Femur (tissue), 1 donor: ENCODE results near the gene IL10RA.
"Not testable (repeated sequence)": the region's sequence is repeated elsewhere in the genome, so short reads cannot be mapped to it uniquely, and the experiment has no call there.

Experiments
- DNase-seq: peaks from one replicate; pipeline ENCODE4 v3.0.0-alpha.2; 2017

Gene IL10RA

DNA sequence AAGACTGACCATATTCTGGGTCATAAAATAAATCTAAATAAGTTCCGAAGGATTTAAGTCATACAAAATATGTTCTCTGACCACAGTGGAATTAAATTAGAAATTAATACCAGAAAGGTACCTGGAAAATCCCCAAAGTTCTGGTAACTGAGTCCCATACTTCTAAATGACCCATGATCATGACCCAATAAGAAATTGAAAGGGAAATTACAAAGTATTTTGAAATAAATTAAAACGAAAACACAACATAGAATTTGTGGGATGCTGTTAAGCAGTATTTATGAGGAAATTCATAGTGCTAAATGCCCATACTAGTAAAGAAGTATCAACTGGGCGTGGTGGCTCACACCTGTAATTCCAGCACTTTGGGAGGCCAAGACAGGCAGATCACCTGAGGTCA lies 23.4 kb upstream of the IL10RA start:
- no peak for DNase-seq

DNA sequence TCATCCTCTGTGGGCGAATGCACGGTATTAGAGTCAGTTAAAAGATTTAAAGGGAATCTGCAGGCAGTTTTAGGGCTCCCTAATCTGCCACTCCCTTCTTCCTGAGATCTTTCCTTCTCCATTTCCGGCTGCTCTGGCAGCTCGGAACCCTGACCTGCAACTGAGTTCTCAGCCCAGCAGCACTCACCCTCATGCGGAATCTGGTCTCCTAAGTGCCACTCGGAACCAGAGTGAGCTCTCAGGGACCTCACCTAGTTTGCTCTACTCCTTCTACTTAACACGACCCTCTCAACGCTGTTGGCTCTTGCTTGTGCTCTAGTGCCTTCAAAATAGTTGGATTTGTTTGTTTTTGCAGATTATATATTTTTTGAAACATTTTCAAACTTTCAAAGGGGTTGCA lies 19.3 kb upstream of the IL10RA start:
- no peak for DNase-seq

DNA sequence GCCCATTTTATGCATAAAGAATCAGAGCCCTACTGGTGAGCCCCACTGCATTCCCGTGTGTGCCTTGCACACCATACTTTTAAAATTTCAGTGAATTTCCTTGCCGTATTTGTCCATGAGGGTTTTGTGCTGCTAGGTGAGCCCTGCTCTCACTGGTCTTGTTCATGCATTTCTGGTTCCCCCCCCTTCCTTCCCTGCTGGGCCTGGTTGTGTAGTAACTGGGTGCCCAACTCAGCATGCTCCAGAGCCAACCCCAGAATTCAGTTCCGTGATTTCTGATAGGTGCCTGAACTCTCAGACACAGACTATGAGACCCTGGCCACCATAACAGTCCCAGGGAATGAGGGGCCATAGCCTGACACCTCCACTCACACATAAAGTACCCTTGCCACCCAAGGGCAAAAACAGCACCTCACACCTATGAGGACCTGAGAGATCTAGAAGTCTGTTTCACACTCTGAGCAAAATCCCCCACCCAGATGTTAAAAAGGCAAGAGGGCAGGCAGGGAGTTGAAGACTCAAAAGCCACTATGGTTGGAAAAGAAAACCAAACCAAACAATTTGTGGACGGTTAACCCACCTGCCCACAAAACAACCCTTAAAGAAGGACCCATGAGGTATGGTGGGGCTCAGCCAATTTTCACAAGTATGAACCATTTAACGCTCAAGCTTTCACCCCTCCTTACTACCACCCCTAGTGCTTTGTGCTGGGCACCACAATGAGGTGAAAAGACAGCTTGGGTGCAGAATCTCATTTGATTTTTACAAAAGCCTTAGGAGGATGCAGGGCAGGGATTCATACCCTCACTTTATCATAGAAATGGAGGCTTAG lies 16.8 kb upstream of the IL10RA start:
- no peak for DNase-seq

DNA sequence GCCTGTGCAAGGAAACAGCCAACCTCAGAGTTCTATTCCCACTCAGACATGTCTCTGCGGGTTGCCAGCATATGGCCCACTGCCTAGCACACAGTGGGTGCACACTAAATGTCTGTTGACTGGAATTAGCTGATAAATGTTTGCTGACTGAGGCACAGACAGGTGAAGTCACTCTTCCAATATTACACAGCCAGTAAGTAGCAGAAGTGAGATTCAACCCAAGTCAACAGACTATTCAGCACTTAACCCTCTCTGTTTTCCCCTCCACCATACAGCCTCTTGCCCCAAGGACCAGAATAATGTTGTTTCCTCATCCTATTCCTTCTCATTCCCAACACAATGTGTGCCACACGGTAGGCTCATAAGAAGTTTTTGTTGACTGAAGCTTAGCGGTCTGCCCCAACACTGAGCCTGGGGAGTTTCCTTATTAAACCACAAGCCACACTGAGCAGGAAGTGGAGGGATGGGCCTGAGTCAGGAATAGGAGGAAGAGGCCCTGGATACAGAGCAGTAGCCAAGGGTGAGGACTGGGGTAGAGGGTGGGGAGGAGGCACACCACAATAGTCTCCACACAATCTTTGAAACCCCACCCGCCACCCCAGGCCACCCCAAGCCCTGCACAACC lies 15.7 kb upstream of the IL10RA start:
- DNase-seq = no peak

DNA sequence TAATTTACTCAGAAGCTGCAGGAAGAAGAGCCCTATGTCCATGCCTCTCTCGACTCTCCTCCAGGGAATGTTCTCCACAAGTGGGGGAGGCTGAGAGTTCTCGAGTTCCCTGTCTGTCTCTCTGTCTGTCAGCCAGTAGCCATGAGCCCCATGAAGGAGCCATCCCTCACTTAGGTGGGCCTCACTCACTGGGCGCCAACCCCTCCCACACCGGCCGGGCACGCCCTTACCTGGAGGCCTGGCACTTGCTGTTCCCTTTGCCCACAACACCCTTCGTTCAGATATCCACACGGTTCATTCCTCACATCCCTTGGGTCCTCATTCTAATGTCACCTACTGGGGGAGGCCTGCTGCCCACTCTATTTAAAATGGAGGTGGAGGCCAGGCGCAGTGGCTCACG lies 14.2 kb upstream of the IL10RA start:
- no peak for DNase-seq

DNA sequence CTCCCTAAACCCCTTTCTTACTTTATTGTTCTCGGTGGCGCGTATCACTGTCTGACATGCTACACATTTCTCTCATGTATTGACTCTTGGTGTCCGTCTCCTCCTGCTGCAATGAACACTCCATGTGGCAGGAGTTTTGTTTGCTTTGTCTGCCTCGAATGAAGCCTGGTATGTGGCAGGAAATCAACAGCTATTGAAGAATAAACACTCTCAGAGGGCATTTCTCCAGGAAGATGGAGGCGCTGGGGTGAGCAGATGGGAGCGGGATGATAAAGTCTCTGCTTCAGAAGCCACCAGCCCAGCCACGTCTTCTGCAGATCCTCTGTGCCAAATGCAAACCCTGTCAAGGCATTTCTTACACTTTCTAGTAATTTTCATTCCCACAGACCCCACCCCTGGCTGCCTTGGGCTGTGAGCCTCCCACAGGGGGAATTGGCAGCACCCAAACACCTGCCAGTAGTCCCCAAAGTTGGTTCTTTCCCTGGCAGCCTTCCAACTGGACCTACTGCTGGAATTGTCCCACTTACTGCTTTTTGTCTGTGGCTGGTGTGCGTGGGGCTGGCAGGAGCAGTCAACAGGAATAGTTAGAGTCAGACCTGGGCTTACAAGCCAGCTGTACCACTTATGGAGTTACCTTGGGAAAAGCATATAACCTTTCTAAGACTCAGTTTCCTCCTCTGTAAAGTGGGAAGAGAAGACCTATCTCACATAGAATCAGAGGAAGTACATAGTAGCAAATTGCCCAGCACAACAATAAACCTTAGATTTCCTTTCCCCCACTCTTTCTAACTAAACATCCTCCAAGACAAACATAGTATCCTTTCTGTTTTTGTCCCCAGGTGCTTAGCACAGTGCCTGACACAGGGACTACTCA lies 13.3 kb upstream of the IL10RA start:
- DNase-seq = no peak

DNA sequence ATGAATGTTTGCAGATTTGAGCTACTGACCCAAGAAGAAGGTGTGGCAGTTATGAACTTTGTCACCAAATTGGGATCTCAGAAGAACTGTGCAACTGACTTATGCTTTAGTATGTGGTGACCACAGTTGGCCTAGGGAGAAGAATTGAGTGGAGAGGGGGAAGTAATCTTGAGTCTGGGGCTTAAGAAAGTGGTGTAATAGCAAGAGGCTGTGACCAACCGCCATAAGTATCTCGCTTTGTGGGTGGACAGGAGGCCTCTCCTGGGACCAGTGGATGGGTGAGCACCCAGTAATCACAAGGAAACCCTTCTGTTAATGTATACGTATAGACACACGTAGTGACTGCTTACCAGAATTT lies 12.7 kb upstream of the IL10RA start:
- DNase-seq = no peak

DNA sequence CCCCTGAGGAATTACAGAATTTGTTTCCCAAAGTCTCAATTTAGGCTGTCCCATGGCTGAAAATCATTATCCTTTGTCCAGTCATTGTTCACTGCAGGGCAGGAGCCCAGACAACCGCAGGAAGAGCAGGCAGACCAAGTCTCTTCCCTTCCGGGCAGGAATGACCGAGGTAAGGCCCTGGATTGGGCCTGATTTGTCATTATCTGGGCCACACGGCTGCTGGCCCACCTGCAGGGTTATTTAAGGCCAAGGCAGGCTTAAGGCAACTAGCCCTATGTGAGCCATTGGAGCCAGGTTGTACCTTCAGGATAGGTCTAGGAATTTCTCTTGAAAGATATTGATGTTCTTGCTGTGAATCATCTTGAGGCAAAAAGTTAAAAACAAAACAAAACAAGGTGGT lies 9.7 kb upstream of the IL10RA start:
- DNase-seq = no peak

DNA sequence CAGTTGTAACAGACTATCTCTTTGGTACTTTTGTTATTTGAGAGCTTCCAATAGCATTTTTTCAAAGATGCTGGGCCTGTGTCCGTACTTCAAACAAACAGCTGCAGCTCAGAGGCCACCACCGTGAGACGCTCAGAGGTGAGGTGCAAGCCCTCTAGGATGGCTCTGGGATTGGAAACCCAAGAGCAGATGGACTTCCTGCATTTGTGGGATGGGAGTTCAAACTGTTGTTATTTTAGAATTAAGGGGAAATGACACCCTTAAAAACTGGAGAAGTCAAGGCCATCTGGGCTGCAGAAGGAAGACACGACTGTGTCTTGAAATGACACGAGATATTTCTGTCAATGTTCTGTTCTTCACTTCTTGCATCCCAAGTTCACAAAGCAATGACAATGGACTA lies 9.2 kb upstream of the IL10RA start:
- no peak for DNase-seq

DNA sequence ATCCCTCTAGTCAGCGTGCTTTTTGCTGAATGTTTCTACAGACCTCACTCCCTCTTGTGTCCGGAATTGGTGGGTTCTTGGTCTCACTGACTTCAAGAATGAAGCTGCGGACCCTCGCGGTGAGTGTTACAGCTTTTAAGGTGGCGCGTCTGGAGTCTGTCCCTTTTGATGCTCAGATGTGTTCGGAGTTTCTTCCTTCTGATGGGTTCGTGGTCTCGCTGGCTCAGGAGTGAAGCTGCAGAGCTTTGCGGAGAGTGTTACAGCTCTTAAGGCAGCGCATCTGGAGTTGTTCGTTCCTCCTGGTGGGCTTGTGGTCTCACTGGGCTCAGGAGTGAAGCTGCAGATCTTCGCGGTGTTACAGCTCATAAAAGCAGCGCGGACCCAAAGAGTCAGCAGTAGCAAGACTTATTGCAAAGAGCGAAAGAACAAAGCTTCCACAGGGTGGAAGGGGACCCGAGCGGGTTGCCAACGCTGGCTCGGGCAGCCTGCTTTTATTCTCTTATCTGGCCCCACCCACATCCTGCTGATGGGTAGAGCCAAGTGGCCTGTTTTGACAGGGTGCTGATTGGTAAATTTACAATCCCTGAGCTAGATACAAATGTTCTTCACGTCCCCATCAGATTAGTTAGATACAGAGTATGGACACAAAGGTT lies 8.5 kb upstream of the IL10RA start:
- DNase-seq = not testable (repeated sequence)

DNA sequence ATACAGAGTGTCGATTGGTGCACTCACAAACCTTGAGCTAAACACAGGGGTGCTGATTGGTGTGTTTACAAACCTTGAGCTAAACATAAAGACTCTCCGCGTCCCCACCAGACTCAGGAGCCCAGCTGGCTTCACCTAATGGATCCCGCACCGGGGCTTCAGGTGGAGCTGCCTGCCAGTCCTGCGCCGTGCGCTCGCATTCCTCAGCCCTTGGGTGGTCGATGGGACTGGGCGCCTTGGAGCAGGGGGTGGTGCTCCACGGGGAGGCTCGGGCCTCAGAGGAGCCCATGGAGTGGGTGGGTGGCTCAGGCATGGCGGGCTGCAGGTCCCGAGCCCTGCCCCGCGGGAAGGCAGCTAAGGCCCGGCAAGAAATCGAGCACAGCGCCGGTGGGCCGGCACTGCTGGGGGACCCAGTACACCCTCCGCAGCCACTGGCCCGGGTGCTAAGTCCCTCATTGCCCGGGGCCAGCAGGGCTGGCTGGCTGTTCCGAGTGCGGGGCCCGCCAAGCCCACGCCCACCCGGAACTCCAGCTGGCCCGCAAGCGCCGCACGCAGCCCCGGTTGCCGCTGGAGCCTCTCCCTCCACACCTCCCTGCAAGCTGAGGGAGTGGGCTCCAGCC lies 7.8 kb upstream of the IL10RA start:
- not testable (repeated sequence) for DNase-seq

DNA sequence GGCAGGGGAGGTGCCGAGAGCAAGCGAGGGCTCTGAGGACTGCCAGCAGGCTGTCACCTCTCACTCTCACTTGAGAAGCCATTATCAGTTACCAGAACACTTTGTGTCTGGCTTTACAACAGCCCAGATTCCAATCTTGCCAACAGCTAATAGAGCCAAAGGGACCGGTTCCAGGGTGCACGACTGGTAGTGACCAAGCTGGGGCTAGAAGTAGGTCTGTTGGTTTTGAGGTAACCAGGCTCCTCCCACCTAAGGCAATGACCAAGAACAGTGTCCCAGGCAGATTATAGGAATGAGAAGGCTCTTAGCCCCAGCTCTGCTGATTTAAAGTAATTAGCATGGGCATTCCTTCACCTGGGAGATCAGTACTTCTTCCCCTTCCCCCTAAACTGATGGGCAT lies 7.2 kb upstream of the IL10RA start:
- no peak for DNase-seq

DNA sequence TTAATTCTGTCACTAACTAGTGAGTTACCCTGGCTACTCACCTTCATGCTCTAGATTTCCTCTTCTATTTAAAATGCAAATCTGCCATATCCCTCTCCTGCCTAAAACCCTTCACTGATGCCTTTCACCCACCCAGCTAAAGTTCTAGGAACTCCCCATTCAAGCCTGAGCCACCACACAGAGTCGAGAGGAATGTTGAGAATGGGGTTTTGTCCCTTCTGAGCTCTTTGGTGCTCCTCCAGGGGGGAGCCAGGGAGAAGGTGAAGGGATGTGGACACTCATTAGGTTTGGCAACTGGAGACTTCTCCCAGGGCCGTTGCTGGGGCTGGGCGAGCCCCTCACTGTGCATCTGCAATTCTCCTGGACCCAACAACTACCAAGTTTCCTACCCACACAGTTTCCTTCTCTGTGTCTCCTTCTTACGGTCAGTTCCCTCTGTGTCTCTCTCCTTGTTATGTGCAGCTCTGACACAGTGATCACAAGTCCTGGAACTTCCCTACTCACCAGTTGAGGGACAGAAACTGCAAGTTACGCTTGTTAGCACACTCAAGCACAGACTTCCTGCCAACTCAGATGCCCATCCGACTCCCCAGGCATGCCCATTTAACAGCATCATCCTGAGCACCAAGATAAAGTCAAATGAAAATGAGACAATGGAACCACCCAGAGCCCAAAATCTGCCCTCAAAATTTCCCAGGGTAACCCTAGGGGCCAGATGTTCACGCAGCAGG lies 6.5 kb upstream of the IL10RA start:
- no peak for DNase-seq

DNA sequence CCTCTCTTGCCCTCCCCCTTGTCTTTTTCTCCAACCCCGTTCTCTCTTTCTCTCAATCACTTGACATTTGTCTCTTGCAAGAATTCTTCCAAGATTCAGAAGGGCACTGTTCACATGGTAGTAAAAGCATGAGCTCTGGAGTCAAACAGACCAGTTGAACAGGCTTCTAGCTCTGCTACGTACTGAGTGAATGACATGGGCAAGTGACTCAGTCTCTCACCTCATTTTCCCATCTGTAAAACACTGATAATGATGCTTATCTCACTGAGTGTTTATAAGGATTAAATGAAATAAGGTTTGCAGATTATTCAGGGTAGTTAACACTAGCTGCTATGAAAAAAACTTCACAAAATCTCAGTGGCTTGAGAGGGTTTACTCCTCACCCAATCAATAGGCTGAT lies 5.9 kb upstream of the IL10RA start:
- no peak for DNase-seq

DNA sequence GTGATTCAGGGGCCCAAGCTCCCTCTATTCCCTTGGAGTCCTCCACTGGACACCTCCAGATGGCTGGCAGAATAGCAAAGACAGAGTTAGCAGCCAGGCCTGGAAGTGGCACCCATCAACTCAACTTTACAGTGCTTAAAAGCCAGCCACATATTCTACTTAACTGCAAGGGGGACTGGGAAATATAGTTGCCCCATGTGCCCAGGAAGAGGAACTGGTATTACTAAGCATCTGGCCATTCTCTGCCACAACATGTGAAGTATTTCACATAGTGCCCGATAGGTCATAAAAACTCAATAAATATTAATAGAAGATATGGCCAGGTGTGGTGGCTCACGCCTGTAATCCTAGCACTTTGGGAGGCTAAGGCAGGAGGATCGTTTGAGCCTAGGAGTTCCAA lies 5.5 kb upstream of the IL10RA start:
- no peak for DNase-seq

DNA sequence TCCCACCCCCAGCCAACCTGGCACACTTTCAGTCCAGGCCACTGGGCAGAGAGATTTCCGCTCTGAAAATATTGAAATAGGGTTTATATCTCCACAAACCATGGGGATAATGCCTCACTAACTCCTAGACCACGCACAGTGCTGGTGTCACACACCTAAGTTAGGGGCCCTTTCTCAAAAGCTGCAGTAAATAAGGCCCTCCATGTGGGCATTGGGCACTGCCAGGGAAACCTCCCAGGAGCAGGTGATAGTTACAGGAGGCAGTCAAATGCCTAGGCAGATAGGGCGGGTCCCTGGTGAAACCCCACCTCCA lies 3.1 kb upstream of the IL10RA start:
- no peak for DNase-seq

DNA sequence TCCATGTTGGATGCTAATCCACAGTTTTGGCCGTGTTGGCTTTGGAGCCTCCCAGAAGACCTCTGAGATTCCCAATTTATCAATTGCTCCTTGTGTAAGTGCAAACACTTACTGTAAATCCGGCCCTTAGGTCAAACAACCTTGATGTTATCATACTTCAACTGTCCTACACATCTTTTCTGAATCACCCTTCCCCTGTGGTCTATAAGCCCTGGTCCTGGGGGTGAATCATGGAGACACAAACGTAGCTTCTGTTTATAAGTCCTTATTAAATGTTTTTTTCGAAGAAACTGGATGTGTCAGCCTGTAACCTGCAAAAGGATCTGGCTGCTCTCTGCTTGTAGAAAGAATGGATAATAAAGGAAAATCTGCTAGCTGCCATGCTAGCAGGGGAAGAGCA lies 1.7 kb upstream of the IL10RA start:
- DNase-seq = no peak

DNA sequence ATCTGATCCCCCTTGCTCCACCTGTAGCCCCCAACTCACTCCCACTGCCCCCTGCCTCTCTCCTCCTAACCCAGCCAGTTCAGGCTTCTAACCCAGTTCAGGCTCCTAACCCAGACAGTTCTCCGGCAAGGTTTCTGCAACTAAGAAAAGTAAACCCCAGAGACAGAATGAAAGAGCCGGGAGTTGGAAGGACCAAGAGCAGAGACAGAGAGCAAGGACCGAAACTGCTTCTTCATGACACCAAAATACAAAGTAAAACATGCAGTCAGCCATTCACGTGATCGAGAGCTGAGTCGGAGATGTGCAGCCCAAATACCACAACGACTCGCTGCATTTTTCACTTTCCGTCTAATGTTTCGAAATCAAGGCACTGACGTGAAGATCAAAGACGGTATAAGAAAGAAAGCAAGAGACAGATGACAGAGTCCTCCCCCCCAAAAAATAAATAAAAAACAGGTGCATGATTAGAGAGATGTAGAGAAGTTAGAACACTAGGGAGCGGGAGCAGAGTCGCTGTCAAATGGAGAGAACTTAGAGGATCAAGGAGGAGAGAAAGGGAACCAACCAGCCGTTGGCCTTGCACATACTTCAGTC lies 884 bp downstream of the IL10RA start:
- DNase-seq = no peak

DNA sequence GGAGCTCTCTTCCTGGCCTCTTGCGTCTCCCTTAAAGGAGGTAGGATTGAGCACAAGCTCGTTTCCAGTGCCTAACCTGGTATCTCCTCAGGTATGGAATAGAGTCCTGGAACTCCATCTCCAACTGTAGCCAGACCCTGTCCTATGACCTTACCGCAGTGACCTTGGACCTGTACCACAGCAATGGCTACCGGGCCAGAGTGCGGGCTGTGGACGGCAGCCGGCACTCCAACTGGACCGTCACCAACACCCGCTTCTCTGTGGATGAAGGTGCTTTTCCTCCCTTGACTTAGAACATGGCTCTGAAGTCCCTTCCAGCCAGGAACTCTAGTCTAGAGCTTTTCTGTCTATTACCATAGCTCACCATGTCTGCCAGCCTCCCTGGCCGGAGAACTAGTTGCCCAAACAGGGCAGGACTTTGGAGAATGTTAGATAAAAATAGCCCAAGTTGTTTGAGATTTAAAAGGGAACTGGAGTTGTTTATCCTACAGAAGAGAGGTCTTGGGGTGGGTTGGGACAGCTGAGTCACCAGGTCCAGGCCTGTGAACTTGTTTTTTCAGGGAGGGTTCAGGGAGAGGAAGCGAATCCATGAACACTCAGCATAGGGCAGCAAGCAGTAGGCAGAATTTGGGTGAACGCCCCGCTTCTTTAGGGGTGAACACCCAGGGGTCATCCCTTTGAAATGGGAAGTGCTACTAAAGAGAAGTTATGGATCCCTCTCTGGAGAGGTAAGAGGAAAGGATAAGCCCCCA lies 3.3 kb downstream of the IL10RA start:
- DNase-seq = no peak

DNA sequence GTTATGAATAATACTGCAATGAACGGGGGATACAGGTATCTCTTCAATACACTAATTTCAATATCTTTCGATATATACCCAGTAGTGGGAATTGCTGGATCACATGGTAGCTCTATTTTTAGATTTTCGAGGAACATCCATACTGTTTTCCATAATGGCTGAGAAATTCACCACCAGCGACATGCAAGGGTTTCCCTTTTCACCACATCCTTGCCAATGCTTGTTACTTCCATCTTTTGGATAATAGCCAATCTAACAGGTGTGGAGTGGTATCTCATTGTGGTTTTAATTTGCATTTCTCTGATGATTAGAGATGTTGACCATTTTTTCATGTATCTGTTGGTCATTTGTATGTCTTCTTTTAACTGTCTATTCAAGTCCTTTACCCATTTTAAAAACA lies 5.9 kb downstream of the IL10RA start:
- DNase-seq = no peak

DNA sequence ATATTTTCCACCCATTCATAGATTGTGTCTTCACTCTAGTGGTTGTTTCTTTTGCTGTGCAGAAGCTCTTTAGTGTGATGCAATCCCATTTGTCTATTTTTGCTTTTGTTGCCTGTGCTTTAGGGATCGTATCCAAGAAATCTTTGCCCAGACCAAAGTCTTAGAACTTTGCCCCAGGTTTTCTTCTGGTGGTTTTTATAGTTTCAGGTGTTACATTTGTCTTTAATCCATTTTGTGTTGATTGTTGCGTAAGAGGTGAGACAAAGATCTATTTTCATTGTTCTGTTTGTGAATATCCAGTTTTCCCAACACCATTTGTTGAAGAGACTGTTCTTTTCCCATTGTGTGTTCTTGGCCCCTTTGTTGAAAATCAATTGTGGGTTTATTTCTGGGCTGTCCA lies 6.4 kb downstream of the IL10RA start:
- DNase-seq = no peak
